ENCODE measurements around the gene MLH1. TPM values are rescaled to one million over a fixed set of nuclear protein-coding genes. Genes with fewer than 3 reads are reported as not detected.
A peak's percentile ranks its signal among the peaks of the same experiment; 100 is the strongest.

Gene MLH1
- polyA plus RNA-seq, 10 donors = 38.6 to 58.0 (median 45.5) TPM

DNA sequence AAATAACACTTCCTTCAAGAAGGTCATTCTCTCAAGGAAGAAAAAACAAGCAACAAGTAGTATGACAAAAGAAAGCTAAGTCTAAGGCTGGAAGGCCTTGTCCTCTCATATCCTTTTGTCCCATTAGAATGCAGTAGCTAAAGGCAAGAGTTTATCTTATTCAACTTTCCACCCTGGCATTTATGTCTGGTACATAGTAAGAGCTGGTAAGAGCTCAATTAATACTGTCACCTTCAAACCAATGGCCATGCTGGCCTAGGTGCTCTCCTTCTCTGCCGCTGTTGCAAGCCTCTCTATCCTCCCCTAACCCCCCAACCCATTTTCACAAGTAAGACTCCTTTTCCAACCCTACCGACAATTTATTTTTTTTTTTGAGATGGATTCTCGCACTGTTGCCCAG lies 99.2 kb downstream of the MLH1 start:
- DNase-seq = no peak

DNA sequence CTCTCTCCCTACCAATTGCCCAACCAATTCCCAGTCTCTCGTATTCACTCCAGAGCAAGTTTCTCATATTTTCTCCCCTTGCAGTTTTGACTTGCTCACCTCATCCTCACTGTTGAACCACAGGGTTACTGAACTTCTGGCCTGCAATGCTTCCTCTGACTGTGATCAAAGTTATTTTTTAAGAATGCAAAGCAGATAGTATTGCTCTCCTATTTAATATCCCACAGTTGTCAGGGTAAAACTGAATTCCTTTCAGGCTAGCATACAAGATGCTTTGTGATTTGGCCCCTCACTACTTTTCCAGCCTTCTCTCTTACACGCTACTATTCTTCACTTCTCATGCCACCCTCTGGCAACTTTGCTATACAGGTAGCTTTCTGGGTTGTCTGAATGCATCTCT lies 100.2 kb downstream of the MLH1 start:
- DNase-seq = peak in 1 of 3 donors; percentile 6

DNA sequence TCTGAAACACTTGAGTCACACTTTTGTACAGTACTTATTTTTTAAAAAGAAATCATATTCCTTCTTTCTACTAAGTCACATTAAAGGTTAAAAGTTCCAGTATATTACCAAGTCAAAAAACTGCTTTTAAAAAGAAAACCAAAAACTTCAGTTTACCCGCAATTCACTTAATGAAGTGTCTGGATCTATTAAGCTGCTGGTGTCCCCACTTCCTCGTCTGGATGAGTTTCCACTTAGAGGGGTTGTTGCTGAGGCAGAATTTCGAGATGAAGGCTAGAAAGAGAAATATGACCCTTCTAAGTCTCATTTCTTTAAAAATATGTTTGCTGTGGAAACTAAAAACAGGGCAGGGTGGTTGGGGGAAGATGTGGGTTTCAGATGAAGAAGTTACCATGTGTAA lies 101.3 kb downstream of the MLH1 start:
- no peak for DNase-seq

DNA sequence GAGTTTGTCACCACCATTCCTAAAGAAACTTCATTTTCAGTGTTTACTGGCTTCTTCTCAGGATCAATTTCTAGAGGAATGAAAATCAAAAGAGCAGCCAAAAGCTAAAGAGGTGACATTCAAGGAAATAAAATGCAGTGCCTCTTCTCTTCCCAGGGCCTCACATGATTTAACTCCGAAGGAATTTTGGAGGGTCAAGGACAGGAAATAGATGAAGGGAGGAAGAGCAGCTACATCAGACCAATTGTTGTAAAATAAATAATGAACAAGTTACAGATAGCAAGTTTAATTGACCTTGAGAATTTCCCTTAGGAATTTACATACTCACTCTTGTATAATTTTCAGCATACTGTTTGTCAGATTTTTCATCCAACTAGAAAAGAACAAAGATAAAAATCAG lies 103.0 kb downstream of the MLH1 start:
- DNase-seq = peak; percentile 41 to 74 (median 58)

DNA sequence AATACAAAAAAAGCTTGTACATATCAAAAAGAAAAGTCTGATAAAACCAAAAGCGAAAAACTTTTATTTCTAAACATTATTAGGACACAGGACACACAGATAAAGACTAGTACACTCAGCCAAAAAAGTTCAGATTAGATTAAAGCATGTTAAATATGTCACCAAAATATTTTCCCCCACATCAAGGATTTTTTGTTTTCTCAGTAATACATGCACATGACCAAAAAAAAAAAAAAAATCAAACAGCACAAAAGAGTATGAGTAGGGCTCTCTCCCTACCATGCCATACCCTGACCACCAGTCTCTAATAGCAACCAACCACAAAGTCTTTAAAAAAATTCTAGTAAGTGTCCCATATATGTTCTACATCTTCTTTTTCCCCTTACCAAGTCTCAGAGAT lies 103.7 kb downstream of the MLH1 start:
- no peak for DNase-seq

DNA sequence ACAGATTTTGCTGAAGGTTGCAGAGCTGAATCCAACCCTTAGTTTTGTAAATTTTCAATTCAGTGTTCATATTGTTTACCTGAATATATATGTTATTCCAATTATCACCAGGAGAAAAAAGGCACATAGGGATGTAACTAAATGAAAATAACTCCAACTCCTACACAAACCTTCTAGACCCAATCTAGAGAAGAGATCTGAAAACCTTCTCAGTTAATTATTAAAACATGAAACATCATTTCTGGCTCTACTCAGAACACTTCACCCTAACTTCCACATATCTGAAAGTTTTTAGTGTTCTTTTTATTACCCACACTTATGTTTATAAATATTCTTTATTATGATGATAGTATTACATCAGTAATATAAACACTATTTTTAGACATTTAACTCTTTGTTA lies 104.5 kb downstream of the MLH1 start:
- no peak for DNase-seq

DNA sequence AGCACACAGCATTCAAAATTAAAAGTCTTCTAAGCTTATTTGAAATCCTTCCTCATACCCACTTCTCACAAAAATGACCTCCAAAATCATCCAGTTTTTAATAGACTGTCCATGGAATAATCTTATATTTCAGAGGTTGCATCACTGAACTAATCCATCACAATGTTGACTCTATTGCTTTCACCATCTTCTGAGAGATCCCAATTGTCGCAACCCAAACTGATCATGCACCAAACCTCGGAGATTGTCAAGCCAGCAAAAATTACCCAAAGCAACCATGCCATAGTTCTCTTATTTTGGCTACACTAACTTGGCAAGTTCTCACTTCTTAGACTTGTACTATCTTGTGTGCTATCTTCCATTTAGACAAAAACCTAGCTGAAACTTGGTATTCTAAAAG lies 105.6 kb downstream of the MLH1 start:
- DNase-seq = no peak

DNA sequence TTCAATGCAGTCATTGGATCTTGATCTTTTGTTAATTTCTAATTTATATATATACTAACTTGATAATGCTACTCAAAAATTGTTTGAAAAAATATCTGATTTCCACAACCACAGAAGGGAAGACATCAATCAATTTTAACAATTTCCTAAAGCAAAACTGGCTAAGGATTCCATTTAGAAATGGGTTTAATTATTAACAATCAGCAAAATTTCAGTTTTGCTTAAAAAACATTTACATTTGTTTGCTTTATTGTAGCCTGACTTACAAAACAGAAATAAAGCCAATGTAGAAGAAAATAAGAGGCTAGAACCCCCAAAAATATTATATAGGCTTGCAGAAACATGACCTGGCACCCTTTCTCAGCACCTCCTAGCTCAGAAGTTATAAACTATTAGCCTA lies 106.2 kb downstream of the MLH1 start:
- no peak for DNase-seq

DNA sequence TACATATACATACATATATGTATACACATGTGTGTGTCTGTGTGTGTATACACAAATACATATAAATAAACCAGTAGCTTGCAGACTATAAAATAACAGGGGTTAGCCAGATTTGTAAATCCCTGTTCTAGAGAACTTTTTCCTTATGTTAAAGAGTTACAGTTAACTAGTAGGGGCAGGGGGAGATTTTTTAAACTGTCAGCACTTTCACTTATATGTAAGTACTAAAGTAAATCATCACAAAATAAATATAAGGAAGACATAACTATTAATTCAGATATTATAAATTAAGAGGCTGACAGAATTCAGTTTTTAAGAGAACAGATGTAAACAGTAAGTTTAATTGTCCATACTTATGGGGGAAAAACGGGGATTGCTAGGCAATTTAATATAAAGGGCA lies 107.1 kb downstream of the MLH1 start:
- no peak for DNase-seq

Other genes starting within 250 kb of the MLH1 start
- 1 to 10 TPM; 1.6 to 4.2 (median 2.6) TPM for gene DCLK3, start 229.0 kb upstream of the MLH1 start, polyA plus RNA-seq (ENCODE audit: insufficient read length in 10 of 10)
- 1 to 10 TPM; 4.3 to 7.8 (median 5.1) TPM for gene TRANK1, start 48.5 kb upstream of the MLH1 start, polyA plus RNA-seq (ENCODE audit: insufficient read length in 10 of 10)
- gene EPM2AIP1, start 387 bp upstream of the MLH1 start, polyA plus RNA-seq (ENCODE audit: insufficient read length in 10 of 10) = 10 to 100 TPM; 22.3 to 37.4 (median 29.8) TPM
- gene LRRFIP2, start 181.1 kb downstream of the MLH1 start, polyA plus RNA-seq (ENCODE audit: insufficient read length in 10 of 10) = 10 to 100 TPM; 29.0 to 50.0 (median 39.2) TPM
- gene GOLGA4, start 249.8 kb downstream of the MLH1 start, polyA plus RNA-seq (ENCODE audit: insufficient read length in 10 of 10) = 10 to 100 TPM; 63.6 to 91.8 (median 71.2) TPM